Activated naive CD8-positive, alpha-beta T cell treated with anti-CD3 and anti-CD28 coated beads, Interleukin-2, amount 10 ng/mL, durations not matched to agents 7 days and 5 days (primary cell): Measurements from ENCODE around the gene PRDM16. TPM values are rescaled to one million over a fixed set of nuclear protein-coding genes. Genes with fewer than 3 reads are reported as not detected.

Experiments
- ATAC-seq: fragments of 150-1000 bp; cut with Tn5 transposase; one replicate; pipeline ENCODE4 v1.10.0; 2021; ENCODE audit warnings: low read depth, moderate library complexity
- POLR2A ChIA-PET: fragments of 350-600 bp; sonication (Branson Sonifier 250); formaldehyde crosslinking; loops from one replicate; lab custom pipeline; 2021; ENCODE audit warnings: antibody characterized with exemption; lab: Charles Lee
- DNase-seq: peaks from one replicate; pipeline ENCODE4 v3.0.0; 2021
- H3K27ac Mint-ChIP-seq: one replicate; pipeline ENCODE4 v1.8.0; 2022; ENCODE audit warnings: mild to moderate bottlenecking, mixed read lengths
- H3K27me3 Mint-ChIP-seq: one replicate; pipeline ENCODE4 v1.8.0; 2022; ENCODE audit warnings: mild to moderate bottlenecking, moderate library complexity, mixed read lengths
- H3K36me3 Mint-ChIP-seq: one replicate; pipeline ENCODE4 v1.8.0; 2021; ENCODE audit warnings: mild to moderate bottlenecking, mixed read lengths
- H3K4me1 Mint-ChIP-seq: one replicate; pipeline ENCODE4 v1.8.0; 2021; ENCODE audit warnings: mixed read lengths
- H3K4me3 Mint-ChIP-seq: one replicate; pipeline ENCODE4 v1.8.0; 2022; ENCODE audit warnings: mild to moderate bottlenecking, moderate library complexity, mixed read lengths
- H3K9me3 Mint-ChIP-seq: one replicate; pipeline ENCODE4 v1.8.0; 2021; ENCODE audit warnings: mixed read lengths
- total RNA-seq, 2 experiments: library from RNA; stranded (reverse); gene quantifications; one replicate each; pipeline ENCODE4 v1.2.3, GENCODE V29; 2021

PRDM16 gene
- total RNA-seq, 2 experiments from 2014 or later = not detected

DNA sequence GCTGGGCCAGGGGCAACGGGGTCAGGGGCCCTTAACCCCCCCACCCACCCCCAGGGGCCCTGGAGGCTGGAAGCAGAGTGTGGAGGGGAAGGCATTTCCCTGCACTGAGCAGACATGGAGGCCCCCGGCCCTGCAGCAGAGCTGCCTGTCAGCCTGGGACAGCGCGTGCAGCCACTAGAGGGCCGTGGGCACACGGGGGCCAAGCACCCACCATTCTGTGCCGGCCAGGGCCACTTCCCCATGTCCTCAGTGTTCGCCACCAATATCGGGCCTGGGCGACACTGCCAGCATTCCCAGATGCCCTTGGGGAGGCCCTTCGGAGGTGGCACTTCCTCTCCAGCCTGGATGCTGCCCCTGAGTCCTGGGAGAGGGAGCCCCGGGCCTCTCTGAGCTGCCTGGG lies 362.3 kb downstream of the PRDM16 start:
- no peaks in the 10 kb centered on the region for H3K27me3 Mint-ChIP-seq
- H3K36me3 Mint-ChIP-seq = no peaks in the 10 kb centered on the region
- DNase-seq (no peak), ATAC-seq (no peak)
- no peaks in the 10 kb centered on the region for H3K9me3 Mint-ChIP-seq
- no peaks in the 10 kb centered on the region for H3K4me1 Mint-ChIP-seq
- H3K27ac Mint-ChIP-seq = no peak overlapping the region
- no peak overlapping the region for H3K4me3 Mint-ChIP-seq
- POLR2A ChIA-PET = no interaction called here

DNA sequence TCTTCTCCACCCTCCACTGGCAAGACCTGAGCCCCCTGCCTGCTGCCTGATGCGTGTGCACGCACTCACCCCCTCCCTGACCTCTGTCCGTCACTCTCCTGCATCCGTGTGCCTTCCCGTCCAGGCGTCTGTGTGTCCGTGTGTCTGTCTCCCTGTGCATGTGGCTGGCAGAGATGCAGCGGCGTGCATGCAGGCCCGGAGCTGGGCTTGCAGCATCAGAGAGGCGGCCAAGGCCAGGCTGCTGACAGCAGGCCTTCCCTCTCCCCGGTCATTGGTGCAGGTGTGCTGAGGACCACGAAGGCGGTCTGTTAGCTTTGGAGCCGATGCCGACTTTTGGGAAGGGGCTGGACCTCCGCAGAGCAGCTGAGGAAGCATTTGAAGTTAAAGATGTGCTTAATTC lies 362.7 kb downstream of the PRDM16 start:
- no peaks in the 10 kb centered on the region for H3K9me3 Mint-ChIP-seq
- no peak for ATAC-seq
- POLR2A ChIA-PET = no interaction called here
- H3K27me3 Mint-ChIP-seq = no peaks in the 10 kb centered on the region
- H3K27ac Mint-ChIP-seq = no peak overlapping the region
- no peaks in the 10 kb centered on the region for H3K36me3 Mint-ChIP-seq
- no peak for DNase-seq
- no peak overlapping the region for H3K4me3 Mint-ChIP-seq
- H3K4me1 Mint-ChIP-seq = no peaks in the 10 kb centered on the region

DNA sequence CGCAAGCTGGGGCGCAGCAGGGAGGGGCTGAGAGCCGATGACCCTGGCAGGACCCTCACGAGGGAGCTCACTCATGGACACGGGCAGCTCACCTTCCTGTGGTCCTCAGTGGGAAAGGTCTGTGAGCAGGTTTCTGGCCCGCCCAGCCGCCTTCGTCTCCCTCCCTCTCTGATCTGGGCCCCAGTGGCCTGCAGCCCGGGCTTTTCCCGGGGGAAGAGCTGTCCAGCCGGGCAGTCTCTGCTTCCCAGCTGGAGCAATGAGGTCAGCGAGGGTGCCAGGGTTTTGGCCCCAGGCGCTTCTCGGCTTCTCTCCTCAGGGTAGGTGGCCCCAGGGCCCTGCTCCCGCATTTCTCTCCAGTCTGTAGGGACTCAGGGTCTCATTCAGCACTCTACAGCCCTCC lies 363.3 kb downstream of the PRDM16 start:
- no peak for ATAC-seq

DNA sequence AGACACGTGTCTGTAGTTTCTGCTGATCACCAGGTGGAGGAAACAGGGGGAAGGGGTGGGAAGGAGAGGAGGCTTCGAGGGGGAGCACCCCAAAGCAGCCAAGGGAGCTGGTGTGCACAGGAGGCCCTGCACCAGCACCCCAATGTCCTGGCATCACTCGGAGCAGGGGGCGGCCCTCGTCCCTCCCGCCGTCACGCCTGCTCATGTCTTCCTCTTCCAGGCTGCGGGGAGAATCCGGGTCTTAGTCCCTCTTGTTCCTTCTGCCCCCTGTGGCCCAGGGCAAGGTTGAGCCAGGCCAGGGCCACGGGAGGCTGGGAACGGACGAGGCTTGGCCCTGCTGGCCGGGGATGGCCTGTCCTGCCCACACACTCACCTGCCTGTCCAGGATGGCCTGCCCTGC lies 364.1 kb downstream of the PRDM16 start:
- Mint-ChIP-seq H3K9me3 (no peaks in the 10 kb centered on the region), H3K36me3 (no peaks in the 10 kb centered on the region), H3K4me1 (no peaks in the 10 kb centered on the region), H3K4me3 (no peak overlapping the region), H3K27me3 (no peaks in the 10 kb centered on the region), H3K27ac (no peak overlapping the region)
- POLR2A ChIA-PET = no interaction called here
- ATAC-seq = no peak
- no peak for DNase-seq

More for the DNA sequence above, 363.3 kb downstream of the PRDM16 start:
- Mint-ChIP-seq H3K27ac (no peak overlapping the region), H3K27me3 (no peaks in the 10 kb centered on the region), H3K4me3 (no peak overlapping the region), H3K9me3 (no peaks in the 10 kb centered on the region), H3K4me1 (no peaks in the 10 kb centered on the region), H3K36me3 (no peaks in the 10 kb centered on the region)
- POLR2A ChIA-PET = no interaction called here
- DNase-seq = no peak

DNA sequence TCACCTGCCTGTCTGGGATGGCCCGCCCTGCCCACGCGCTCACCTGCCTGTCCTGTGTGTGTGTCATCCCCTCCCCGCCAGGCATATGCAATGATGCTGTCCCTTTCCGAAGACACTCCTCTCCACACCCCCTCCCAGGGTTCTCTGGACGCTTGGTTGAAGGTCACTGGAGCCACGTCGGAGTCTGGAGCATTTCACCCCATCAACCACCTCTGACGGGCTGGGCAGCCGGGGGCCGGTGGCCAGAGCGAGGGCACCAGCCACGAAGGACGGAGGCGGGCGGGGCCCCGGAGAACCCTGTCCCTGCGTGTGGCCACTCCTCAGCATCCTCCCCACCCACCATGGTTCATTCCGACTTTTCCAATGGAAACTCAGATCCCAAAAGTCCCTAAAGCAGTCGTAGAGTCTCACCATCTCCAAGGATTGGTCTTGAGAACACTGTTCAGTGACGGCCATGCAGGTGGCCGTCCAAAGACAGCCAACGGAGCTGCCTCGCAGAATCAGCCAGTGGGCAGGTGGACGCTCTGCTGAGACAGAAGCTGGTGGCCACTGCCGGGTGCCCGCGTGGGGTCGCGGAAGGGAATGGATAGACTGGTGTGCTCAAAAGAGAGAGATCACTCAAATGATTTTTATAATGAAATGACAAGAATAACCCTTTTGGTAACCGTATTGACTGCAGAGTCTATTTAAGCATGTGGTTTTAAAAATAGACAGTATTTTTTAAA lies 364.8 kb downstream of the PRDM16 start:
- Mint-ChIP-seq H3K27me3 (no peaks in the 10 kb centered on the region), H3K27ac (no peak overlapping the region), H3K9me3 (no peaks in the 10 kb centered on the region), H3K4me1 (no peaks in the 10 kb centered on the region), H3K4me3 (no peak overlapping the region), H3K36me3 (no peaks in the 10 kb centered on the region)
- DNase-seq (no peak), ATAC-seq (no peak)
- POLR2A ChIA-PET = no interaction called here

DNA sequence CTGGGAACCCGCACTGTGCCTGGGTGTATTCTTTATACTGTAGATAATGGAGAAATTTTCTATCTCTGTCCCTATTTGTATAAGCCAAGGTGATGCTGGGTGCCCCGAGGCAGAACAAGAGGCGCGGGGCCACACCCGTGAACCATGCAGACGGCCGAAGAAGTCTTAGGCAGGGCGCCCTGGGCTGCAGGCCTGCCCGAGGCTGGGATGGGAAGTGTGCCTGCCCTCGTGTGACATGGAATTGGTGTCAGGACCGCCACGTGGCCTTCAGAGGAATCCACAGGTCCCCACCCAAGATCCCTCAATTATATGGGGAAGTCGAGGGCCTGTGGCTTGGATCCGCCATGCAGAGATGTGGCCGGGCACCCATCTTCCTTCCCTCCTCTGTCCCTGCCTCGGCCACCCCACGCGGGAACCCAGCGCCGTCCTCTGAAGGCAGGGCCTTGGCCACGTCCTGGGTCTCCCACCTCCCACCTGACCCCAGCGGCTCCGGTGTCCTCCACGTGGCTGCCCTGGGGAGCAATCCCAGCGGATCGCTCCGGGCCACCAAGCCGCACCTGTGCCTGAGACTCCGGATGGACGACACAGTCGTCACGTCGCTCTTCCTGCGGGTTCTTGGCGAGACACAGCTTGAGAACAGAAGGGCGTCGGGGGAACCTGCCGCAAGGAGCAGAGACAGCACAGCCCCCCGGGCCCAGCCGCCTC lies 365.6 kb downstream of the PRDM16 start:
- H3K9me3 Mint-ChIP-seq = no peaks in the 10 kb centered on the region
- H3K27ac Mint-ChIP-seq = no peak overlapping the region
- no peaks in the 10 kb centered on the region for H3K4me1 Mint-ChIP-seq
- H3K4me3 Mint-ChIP-seq = no peak overlapping the region
- DNase-seq = no peak
- no peak for ATAC-seq
- POLR2A ChIA-PET = no interaction called here
- H3K36me3 Mint-ChIP-seq = no peaks in the 10 kb centered on the region
- H3K27me3 Mint-ChIP-seq = no peaks in the 10 kb centered on the region

DNA sequence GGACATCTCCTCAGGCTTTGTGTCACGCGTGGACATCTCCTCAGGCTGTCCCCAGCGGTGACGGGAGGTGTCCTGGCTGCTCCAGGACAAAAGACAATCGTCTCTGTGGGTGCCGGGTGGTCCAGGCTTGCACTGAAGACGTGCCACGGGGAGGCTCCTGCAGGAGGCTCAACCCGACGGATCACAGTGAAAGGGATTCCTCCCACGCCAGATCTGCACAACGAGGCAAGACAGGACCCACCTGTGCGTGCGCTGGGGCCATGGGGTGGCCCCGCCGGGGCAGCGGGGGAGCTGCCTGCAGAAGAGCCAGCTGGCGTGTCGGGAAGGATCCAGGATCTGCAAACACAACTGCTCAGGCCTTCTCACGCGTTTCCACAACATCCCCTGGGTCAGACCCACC lies 366.7 kb downstream of the PRDM16 start:
- Mint-ChIP-seq H3K4me1 (no peaks in the 10 kb centered on the region), H3K36me3 (no peaks in the 10 kb centered on the region)

DNA sequence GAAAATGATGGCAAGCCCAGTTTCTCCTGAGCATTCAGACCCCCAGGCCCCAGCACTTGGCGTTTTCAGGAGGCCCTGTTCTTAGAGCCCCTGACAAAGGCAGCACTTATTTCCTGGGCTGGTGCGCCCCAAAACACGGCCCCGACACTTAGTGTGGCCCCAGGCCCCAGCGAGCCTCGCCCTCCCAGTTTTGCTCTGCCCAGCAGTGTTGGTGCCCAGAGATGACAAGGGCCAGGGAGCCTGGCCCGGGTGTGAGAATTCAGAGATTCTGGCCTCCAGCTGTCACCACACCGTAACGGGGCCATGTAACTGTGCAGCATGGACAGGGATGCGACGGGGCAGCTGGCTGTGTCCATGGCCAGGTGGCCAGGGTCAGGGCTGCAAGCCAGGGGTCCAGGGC lies 367.4 kb downstream of the PRDM16 start:
- Mint-ChIP-seq H3K9me3 (no peaks in the 10 kb centered on the region), H3K27me3 (peaks cover 4% of the 10 kb centered on the region), H3K36me3 (no peaks in the 10 kb centered on the region), H3K4me3 (no peak overlapping the region), H3K27ac (no peak overlapping the region), H3K4me1 (no peaks in the 10 kb centered on the region)
- ATAC-seq (no peak), DNase-seq (no peak)
- POLR2A ChIA-PET = no interaction called here

More for the DNA sequence above, 366.7 kb downstream of the PRDM16 start:
- Mint-ChIP-seq H3K4me3 (no peak overlapping the region), H3K27me3 (no peaks in the 10 kb centered on the region), H3K9me3 (no peaks in the 10 kb centered on the region), H3K27ac (no peak overlapping the region)
- DNase-seq = no peak
- POLR2A ChIA-PET = no interaction called here
- ATAC-seq = no peak

DNA sequence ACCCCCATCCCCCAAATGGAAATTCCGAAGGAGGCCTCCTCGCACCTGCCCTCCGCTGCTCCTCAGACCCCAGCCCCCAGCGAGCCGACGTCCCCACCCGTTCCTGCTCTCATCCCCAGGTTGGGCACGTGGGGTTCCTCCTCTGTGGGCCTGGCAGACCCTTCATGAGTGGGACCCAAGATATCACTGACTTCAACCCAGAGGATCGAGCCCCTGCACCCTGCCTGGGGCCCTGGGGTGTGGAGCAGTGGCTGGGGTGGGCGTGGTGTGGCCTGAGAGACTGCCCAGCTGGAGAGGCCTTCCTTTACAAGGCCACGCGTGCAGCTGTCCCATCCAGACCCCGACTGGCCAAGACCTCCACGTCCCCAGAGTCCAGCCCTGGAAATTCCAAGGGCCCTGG lies 367.9 kb downstream of the PRDM16 start:
- H3K9me3 Mint-ChIP-seq = no peaks in the 10 kb centered on the region
- peaks cover 5% of the 10 kb centered on the region for H3K27me3 Mint-ChIP-seq
- H3K27ac Mint-ChIP-seq = no peak overlapping the region
- POLR2A ChIA-PET = no interaction called here
- no peaks in the 10 kb centered on the region for H3K4me1 Mint-ChIP-seq
- DNase-seq (no peak), ATAC-seq (no peak)
- no peaks in the 10 kb centered on the region for H3K36me3 Mint-ChIP-seq
- H3K4me3 Mint-ChIP-seq = no peak overlapping the region

DNA sequence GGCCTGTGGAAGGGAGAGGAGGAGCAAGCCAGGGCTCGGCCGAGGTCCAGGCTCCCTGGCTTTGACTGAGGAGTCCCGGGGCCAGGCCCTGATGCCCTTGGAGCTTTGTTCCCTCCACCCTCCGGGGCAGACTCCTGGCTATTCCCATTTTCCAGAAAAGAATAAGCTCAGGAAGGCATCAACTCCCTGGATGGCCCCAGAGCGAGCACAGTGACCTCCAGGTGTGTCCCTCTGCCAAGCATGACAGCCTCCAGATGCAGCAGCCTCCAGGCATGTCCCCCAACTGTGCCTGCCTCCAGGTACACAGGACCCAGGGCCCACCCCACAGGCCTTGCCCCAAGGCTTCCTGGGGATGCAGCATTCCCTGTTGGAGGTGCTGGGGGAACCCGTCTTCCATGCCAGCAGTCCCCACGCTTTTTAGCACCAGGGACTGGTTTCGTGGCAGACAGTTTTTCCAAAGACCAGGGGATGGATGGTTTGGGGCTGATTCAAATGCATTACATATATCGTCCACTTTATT lies 369.7 kb downstream of the PRDM16 start:
- H3K27me3 Mint-ChIP-seq = peaks cover 6% of the 10 kb centered on the region
- no peak for DNase-seq
- POLR2A ChIA-PET = no interaction called here
- H3K4me1 Mint-ChIP-seq = no peaks in the 10 kb centered on the region
- H3K9me3 Mint-ChIP-seq = no peaks in the 10 kb centered on the region
- no peak overlapping the region for H3K27ac Mint-ChIP-seq
- no peak for ATAC-seq
- no peaks in the 10 kb centered on the region for H3K36me3 Mint-ChIP-seq
- H3K4me3 Mint-ChIP-seq = no peak overlapping the region

DNA sequence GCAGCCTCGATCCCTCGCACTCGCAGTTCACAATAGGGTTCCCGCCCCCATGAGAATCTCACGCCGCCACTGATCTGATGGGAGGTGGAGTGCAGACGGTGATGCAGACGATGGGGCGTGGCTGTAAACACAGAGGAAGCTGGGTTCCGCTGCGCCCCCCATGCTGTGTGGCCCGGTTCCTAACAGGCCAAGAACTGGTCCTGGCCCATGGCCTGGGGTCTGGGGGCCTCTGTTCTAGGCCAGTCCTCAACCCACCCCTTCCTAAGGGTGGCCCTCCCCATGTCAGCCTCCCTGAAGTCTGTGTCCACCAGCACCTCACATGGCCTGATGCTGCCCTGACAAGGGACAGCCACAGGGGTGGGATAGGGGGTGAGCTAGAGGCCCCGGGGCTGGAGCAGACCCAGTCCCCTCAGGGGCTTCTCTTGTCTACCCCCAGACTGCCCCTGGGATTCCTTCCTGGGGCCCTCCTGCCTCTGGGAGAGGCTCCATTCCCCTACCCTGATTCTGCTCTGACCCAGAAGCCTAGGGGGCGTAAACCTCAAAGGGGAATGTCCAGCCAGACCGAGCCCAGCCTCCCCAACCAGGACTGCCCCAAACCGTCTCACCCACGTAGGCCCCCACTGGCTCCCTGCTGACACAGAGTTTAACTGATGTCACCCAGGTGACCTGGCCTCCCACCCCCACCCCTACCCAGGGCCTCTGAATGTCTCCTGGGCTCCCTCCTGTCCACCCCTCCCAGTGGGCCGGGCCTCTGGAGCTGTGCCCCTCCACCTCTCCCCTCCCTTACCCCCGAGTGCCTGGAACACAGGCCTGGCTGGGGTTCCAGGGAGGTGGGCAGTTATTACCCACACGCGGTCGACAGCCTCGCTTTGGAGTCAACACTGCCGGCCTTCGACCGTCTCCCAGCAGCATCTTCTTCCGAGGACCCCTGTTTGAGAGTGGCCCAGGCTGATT lies 370.6 kb downstream of the PRDM16 start:
- Mint-ChIP-seq H3K4me3 (no peak overlapping the region), H3K9me3 (no peaks in the 10 kb centered on the region), H3K36me3 (no peaks in the 10 kb centered on the region), H3K27ac (no peak overlapping the region), H3K27me3 (peaks cover 6% of the 10 kb centered on the region), H3K4me1 (no peaks in the 10 kb centered on the region)
- DNase-seq (no peak), ATAC-seq (no peak)
- POLR2A ChIA-PET = no interaction called here

DNA sequence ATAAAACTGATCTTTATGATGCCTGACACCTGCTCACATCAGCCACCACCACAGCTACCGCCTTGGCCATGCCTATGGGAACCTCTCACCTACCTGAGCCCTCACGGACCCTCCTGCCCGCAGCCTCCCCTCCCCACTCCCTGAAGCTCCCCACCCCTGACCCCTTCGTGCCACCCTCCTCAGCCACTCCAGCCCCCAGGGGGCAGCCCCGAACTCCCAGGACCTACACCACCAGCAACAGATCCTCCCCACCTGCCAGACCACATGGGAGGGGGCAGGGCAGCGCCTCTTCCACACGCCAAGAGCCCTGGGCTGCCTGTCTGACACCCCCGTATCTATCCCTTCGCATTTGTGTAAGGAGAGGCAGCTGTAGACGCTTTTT lies 371.3 kb downstream of the PRDM16 start:
- no peak overlapping the region for H3K4me3 Mint-ChIP-seq
- H3K4me1 Mint-ChIP-seq = no peaks in the 10 kb centered on the region
- H3K27me3 Mint-ChIP-seq = peaks cover 6% of the 10 kb centered on the region
- DNase-seq (no peak), ATAC-seq (no peak)
- H3K36me3 Mint-ChIP-seq = no peaks in the 10 kb centered on the region
- POLR2A ChIA-PET = no interaction called here
- H3K9me3 Mint-ChIP-seq = no peaks in the 10 kb centered on the region
- no peak overlapping the region for H3K27ac Mint-ChIP-seq

DNA sequence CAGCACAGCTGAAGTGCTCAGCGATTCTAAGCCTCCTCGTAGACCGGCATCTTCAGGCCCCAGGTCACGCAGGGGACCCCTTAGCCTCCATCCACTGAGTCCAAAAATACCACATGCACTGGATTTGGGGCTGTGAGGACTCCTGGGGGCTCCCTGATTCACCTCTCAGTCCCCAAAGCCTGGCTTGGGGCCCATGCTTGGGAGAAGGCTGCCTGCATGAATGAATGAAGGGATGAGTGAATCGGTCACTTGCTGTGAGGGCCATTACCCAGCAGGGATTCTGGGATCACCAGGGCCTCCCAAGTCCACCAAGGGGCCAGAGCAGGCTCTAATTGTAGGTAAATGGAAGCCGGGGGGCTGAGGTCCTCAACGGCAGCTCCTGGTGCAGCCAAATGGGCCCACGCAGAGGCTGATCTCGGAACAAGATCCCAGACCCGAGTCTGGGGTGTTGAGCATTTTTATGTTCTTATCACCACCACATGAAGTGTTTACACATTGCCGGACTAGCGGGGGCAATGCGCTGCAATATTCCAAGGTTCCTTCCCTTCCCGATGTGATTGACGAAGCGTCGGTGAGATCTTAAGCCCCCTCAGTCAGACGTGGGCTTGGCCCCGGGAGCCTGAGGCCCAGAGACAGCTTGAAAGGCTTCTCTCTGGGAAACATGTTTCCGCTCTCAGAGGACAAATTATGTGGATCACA lies 371.9 kb downstream of the PRDM16 start:
- ATAC-seq (no peak), DNase-seq (no peak)
- no peaks in the 10 kb centered on the region for H3K36me3 Mint-ChIP-seq
- H3K9me3 Mint-ChIP-seq = no peaks in the 10 kb centered on the region
- peaks cover 6% of the 10 kb centered on the region for H3K27me3 Mint-ChIP-seq
- POLR2A ChIA-PET = no interaction called here
- H3K4me1 Mint-ChIP-seq = no peaks in the 10 kb centered on the region
- H3K4me3 Mint-ChIP-seq = no peak overlapping the region
- H3K27ac Mint-ChIP-seq = no peak overlapping the region
